ENCODE data around the gene SPTB. TPM values are rescaled to one million over a fixed set of nuclear protein-coding genes. Genes with fewer than 3 reads are reported as not detected.

The SPTB gene
- total RNA-seq, 4 donors from 2014 or later = 0.13 to 3.8 (median 1.5) TPM

GRCh38 chr14:64760916-64761315 is 118.8 kb downstream of the SPTB start:
- H3K9me3 ChIP-seq = no peaks in the 10 kb centered on the region
- peaks cover 42 to 87% (median 54%) of the 10 kb centered on the region in 3 donors for H3K4me1 ChIP-seq
- no peak for TF ChIP-seq POLR2A (IDR thresholded peaks at IDR 0.05)
- TF ChIP-seq CTCF (IDR thresholded peaks at IDR 0.05) = no peak
- no peaks in the 10 kb centered on the region for H3K27me3 ChIP-seq
- intact Hi-C loops (cut with DNase I) = loop anchor here (5.0 kb wide), 1 partner anchor 89 kb away; no protein-coding TSS in a partner anchor
- WGBS, 2 donors = 57% methylated on average over 5 of the region's 5 CpGs; no CpG with 5 or more reads in 1 of the 2 donors
- H3K27ac ChIP-seq = peak overlapping the region in 1 of 4 donors; percentile 86
- no peak for DNase-seq
- H3K36me3 ChIP-seq = no peaks in the 10 kb centered on the region
- H3K4me3 ChIP-seq = no peak overlapping the region

- Histone ChIP-seq H3K27ac (no peak overlapping the region), H3K9me3 (no peaks in the 10 kb centered on the region), H3K36me3 (no peaks in the 10 kb centered on the region), H3K27me3 (no peaks in the 10 kb centered on the region), H3K4me3 (no peak overlapping the region), H3K4me1 (peaks cover 42 to 94% (median 58%) of the 10 kb centered on the region in 3 donors)
- peak in 5 of 6 experiments; percentile 57 to 78 (median 67) for TF ChIP-seq CTCF (IDR thresholded peaks at IDR 0.05)
- TF ChIP-seq POLR2A (IDR thresholded peaks at IDR 0.05) = no peak
- WGBS, 2 donors = 51 to 61% methylated on average over 5 to 6 of the region's 8 CpGs
- DNase-seq = no peak
- intact Hi-C loops (cut with DNase I) = loop anchor here (5.0 kb wide), 1 partner anchor 88 kb away; no protein-coding TSS in a partner anchor
These were observed 119.5 kb downstream of the SPTB start for GRCh38 chr14:64760146-64760755.

- intact Hi-C loops (cut with DNase I) = no loop called here
- WGBS, 2 donors = 90 to 91% methylated on average over 3 to 5 of the region's 6 CpGs
These were observed 120.2 kb downstream of the SPTB start for GRCh38 chr14:64759555-64759938.

GRCh38 chr14:64758691-64759554 is 120.8 kb downstream of the SPTB start:
- H3K36me3 ChIP-seq = no peaks in the 10 kb centered on the region
- no peak for DNase-seq
- H3K4me3 ChIP-seq = no peak overlapping the region
- H3K4me1 ChIP-seq = peaks cover 38 to 85% (median 49%) of the 10 kb centered on the region in 3 donors
- H3K27me3 ChIP-seq = no peaks in the 10 kb centered on the region
- peak overlapping the region in 3 of 4 donors; percentile 7 to 35 (median 14) for H3K27ac ChIP-seq
- H3K9me3 ChIP-seq = no peaks in the 10 kb centered on the region
- TF ChIP-seq CTCF (IDR thresholded peaks at IDR 0.05) = no peak
- no peak for TF ChIP-seq POLR2A (IDR thresholded peaks at IDR 0.05)
- WGBS, 2 donors = 39 to 74% methylated on average over 4 to 6 of the region's 7 CpGs
- intact Hi-C loops (cut with DNase I) = no loop called here

More at GRCh38 chr14:64759555-64759938, 120.2 kb downstream of the SPTB start:
- Histone ChIP-seq H3K4me3 (no peak overlapping the region), H3K4me1 (peaks cover 42 to 91% (median 55%) of the 10 kb centered on the region in 3 donors), H3K36me3 (no peaks in the 10 kb centered on the region), H3K9me3 (no peaks in the 10 kb centered on the region), H3K27ac (peak overlapping the region in 2 of 4 donors; percentile 14 to 35), H3K27me3 (no peaks in the 10 kb centered on the region)
- no peak for DNase-seq
- no peak for TF ChIP-seq CTCF (IDR thresholded peaks at IDR 0.05)
- TF ChIP-seq POLR2A (IDR thresholded peaks at IDR 0.05) = no peak

All from esophagus squamous epithelium (tissue), 5 donors.